CD4-positive, alpha-beta memory T cell (primary cell): ENCODE results near the gene DDX39A. TPM values are rescaled to one million over a fixed set of nuclear protein-coding genes. Genes with fewer than 3 reads are reported as not detected.
A peak's percentile ranks its signal among the peaks of the same experiment; 100 is the strongest.

Source experiments
- CTCF ChIA-PET: fragments of 350-600 bp; sonication (Branson Sonifier 250); formaldehyde crosslinking; loops from one replicate; lab custom pipeline; 2021; ENCODE audit warnings: inconsistent platforms; ENCODE audit not compliant: partially characterized antibody; lab: Charles Lee
- POLR2A ChIA-PET: fragments of 350-600 bp; sonication (Branson Sonifier 250); formaldehyde crosslinking; loops from one replicate; lab custom pipeline; 2021; ENCODE audit not compliant: partially characterized antibody; lab: Charles Lee
- DNase-seq, 5 donors: peaks; one replicate each; pipeline versions ENCODE4 v3.0.0 to v3.0.0-alpha.2; 2020 to 2022; ENCODE audit warnings: mixed read lengths in 1 of 5
- H3K27ac ChIP-seq: one replicate; pipeline ENCODE4 v1.7.0; 2013; ENCODE audit warnings: low read depth, low read length
- H3K27me3 ChIP-seq: 2 replicates; pipeline ENCODE4 v1.7.0; 2013; ENCODE audit warnings: mild to moderate bottlenecking, low read length, moderate library complexity; ENCODE audit not compliant: insufficient read depth
- H3K36me3 ChIP-seq: 2 replicates; pipeline ENCODE4 v1.7.0; 2013; ENCODE audit warnings: mild to moderate bottlenecking, low read length, moderate library complexity; ENCODE audit not compliant: insufficient read depth
- H3K4me1 ChIP-seq: 2 replicates; pipeline ENCODE4 v1.7.0; 2013; ENCODE audit warnings: mild to moderate bottlenecking, low read length, moderate library complexity; ENCODE audit not compliant: insufficient read depth
- H3K4me3 ChIP-seq, 2 donors: one replicate each; pipeline ENCODE4 v1.7.0; 2013; ENCODE audit warnings: low read length in 2 of 2, mild to moderate bottlenecking in 1 of 2
- H3K9me3 ChIP-seq, 2 donors: one replicate each; pipeline ENCODE4 v1.7.0; 2013; ENCODE audit warnings: low read length in 2 of 2, control low read depth in 1 of 2; ENCODE audit not compliant: control insufficient read depth in 1 of 2
- H3K27ac Mint-ChIP-seq, 7 donors: one replicate each; pipeline ENCODE4 v1.8.0; 2020 to 2021; ENCODE audit warnings: mixed read lengths in 7 of 7, mild to moderate bottlenecking in 6 of 7, inconsistent platforms in 3 of 7, moderate library complexity in 3 of 7
- H3K27me3 Mint-ChIP-seq, 2 donors: one replicate each; pipeline ENCODE4 v1.8.0; 2020 to 2021; ENCODE audit warnings: mixed read lengths in 2 of 2
- H3K36me3 Mint-ChIP-seq, 2 donors: one replicate each; pipeline ENCODE4 v1.8.0; 2020 to 2021; ENCODE audit warnings: mixed read lengths in 2 of 2, inconsistent platforms in 1 of 2, mild to moderate bottlenecking in 1 of 2
- H3K4me1 Mint-ChIP-seq, 4 donors: one replicate each; pipeline ENCODE4 v1.8.0; 2020 to 2021; ENCODE audit warnings: mixed read lengths in 4 of 4, mild to moderate bottlenecking in 1 of 4
- H3K4me3 Mint-ChIP-seq, 8 donors: one replicate each; pipeline ENCODE4 v1.8.0; 2020 to 2021; ENCODE audit warnings: mixed read lengths in 8 of 8, mild to moderate bottlenecking in 7 of 8, moderate library complexity in 6 of 8, inconsistent platforms in 3 of 8
- H3K9me3 Mint-ChIP-seq, 8 donors: one replicate each; pipeline ENCODE4 v1.8.0; 2020 to 2021; ENCODE audit warnings: mixed read lengths in 8 of 8, mild to moderate bottlenecking in 5 of 8, inconsistent platforms in 3 of 8, moderate library complexity in 1 of 8
- intact Hi-C: fragments of 100-400 bp; cut with micrococcal nuclease; formaldehyde crosslinking; loops from one replicate; pipeline ENCODE4 v1.15.1; 2023
- polyA plus RNA-seq, 2 donors: library from polyadenylated mRNA; unstranded; fragments of 300-500 nt; fragmentation: Illumina TruSeq; gene quantifications; one replicate each; pipeline ENCODE4 v1.2.3, GENCODE V29; 2021
- total RNA-seq, 2 experiments: library from RNA; stranded (reverse); gene quantifications; one replicate each; pipeline ENCODE4 v1.2.3, GENCODE V29; 2021

The DDX39A gene
- total and polyA plus RNA-seq, 4 experiments from 2014 or later = 95.0 to 148 (median 146) TPM

DNA sequence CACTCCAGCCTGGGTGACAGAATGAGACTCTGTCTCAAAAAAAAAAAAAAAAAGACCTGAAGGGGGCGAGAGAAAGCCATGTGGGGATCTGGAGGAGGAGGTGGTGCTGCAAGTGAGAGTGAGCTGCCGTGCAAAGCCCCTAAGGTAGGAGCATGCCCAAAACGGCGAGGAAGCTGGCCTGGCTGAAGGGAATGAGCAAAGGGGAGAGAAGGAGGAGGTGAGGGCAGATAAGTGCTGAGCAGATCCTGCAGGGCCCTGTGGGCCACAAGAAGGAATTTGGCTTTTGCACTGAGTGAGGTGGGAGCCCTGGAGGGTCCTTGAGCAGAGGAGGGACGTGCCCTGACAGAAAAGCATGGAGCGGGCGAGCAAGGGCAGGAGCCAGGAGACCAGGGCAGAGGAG is 57.3 kb downstream of the DDX39A start:
- Mint-ChIP-seq H3K27ac (peak overlapping the region; percentile 92 to 96 (median 93)), H3K4me1 (peaks cover 26 to 44% (median 33%) of the 10 kb centered on the region in 4 donors), H3K9me3 (no peaks in the 10 kb centered on the region), H3K27me3 (no peaks in the 10 kb centered on the region), H3K4me3 (peak overlapping the region; percentile 7 to 91 (median 82)), H3K36me3 (no peaks in the 10 kb centered on the region)
- H3K27me3 ChIP-seq = no peaks in the 10 kb centered on the region
- DNase-seq = peak; percentile 52 to 67 (median 59)
- no peaks in the 10 kb centered on the region for H3K36me3 ChIP-seq
- H3K27ac ChIP-seq = no peak overlapping the region
- no peak overlapping the region for H3K4me3 ChIP-seq
- H3K9me3 ChIP-seq = no peaks in the 10 kb centered on the region
- intact Hi-C loops = loop anchor here (1.0 kb wide), 2 partner anchors 44 to 110 kb away; no protein-coding TSS in a partner anchor
- CTCF ChIA-PET = interaction anchor here (0.6 to 15.9 kb wide), 18 partner anchors 9 to 225 kb away, joined by 3 to 213 read pairs (median 4); partner anchors contain the start of genes ADGRE5, ASF1B and PKN1
- peaks cover 53% of the 10 kb centered on the region for H3K4me1 ChIP-seq
- POLR2A ChIA-PET = interaction anchor here (0.6 to 18.6 kb wide), 7 partner anchors 8 to 46 kb away, joined by 3 to 585 read pairs (median 5); partner anchors contain the start of gene ADGRE5

Other genes starting within 250 kb of the DDX39A start
- 10 to 100 TPM; 19.3 to 22.0 TPM for gene ADGRL1, start 213.2 kb downstream of the DDX39A start, total RNA-seq
- 1 to 10 TPM in 1 of 2 donors, under 1 TPM in 1; 0.55 to 1.3 TPM for gene ADGRL1, start 213.2 kb downstream of the DDX39A start, polyA plus RNA-seq
- gene ADGRE5, start 37.9 kb downstream of the DDX39A start, total RNA-seq = 100 to 1,000 TPM; 170 to 173 TPM
- 100 to 1,000 TPM; 211 to 275 TPM for gene ADGRE5, start 37.9 kb downstream of the DDX39A start, polyA plus RNA-seq
- 100 to 1,000 TPM; 189 to 205 TPM for gene PKN1, start 14.0 kb upstream of the DDX39A start, total RNA-seq
- gene PKN1, start 14.0 kb upstream of the DDX39A start, polyA plus RNA-seq = 10 to 100 TPM; 41.5 to 87.6 TPM
- gene PTGER1, start 56.0 kb upstream of the DDX39A start, total RNA-seq = not detected
- gene PTGER1, start 56.0 kb upstream of the DDX39A start, polyA plus RNA-seq = not detected
- gene GIPC1, start 76.8 kb upstream of the DDX39A start, total RNA-seq = 10 to 100 TPM; 32.3 to 33.8 TPM
- 10 to 100 TPM; 50.1 to 63.6 TPM for gene GIPC1, start 76.8 kb upstream of the DDX39A start, polyA plus RNA-seq
- gene DNAJB1, start 99.1 kb upstream of the DDX39A start, total RNA-seq = 100 to 1,000 TPM; 122 to 138 TPM
- 100 to 1,000 TPM; 307 to 824 TPM for gene DNAJB1, start 99.1 kb upstream of the DDX39A start, polyA plus RNA-seq
- 100 to 1,000 TPM; 189 to 194 TPM for gene TECR, start 110.3 kb upstream of the DDX39A start, total RNA-seq
- 100 to 1,000 TPM; 246 to 269 TPM for gene TECR, start 110.3 kb upstream of the DDX39A start, polyA plus RNA-seq
- gene NDUFB7, start 152.7 kb upstream of the DDX39A start, total RNA-seq = 10 to 100 TPM; 56.6 to 67.2 TPM
- gene NDUFB7, start 152.7 kb upstream of the DDX39A start, polyA plus RNA-seq = 100 to 1,000 TPM; 177 to 252 TPM
- gene CLEC17A, start 163.7 kb upstream of the DDX39A start, total RNA-seq = not detected
- gene CLEC17A, start 163.7 kb upstream of the DDX39A start, polyA plus RNA-seq = under 1 TPM in 1 of 2 donors, not detected in 1; 0.20 TPM